Stomach (tissue), 4 donors: ENCODE data around the gene ADD3.

Experiments used
- EP300 ChIP-seq: sonication (generic); formaldehyde crosslinking; IDR thresholded peaks from one replicate; pipeline ENCODE4 v1.6.1; 2017; ENCODE audit warnings: antibody characterized with exemption
- POLR2A ChIP-seq, 4 donors: fragments of 450-650 bp; IDR thresholded peaks; one replicate each; pipeline ENCODE4 v1.6.1; 2016; ENCODE audit warnings: antibody characterized with exemption in 4 of 4, control low read depth in 2 of 4, mild to moderate bottlenecking in 1 of 4, moderate library complexity in 1 of 4
- TF ChIP-seq, protein P1 (sequence below), 7 experiments: fragments of 450-650 bp in 4 of 7; fragments of 200-600 bp in 3 of 7; sonication (generic) in 3 of 7; IDR thresholded peaks; one replicate each; pipeline ENCODE4 v1.5.1; 2016 to 2019; ENCODE audit warnings: antibody characterized with exemption in 7 of 7, control low read depth in 2 of 7, mild to moderate bottlenecking in 1 of 7

DNA sequence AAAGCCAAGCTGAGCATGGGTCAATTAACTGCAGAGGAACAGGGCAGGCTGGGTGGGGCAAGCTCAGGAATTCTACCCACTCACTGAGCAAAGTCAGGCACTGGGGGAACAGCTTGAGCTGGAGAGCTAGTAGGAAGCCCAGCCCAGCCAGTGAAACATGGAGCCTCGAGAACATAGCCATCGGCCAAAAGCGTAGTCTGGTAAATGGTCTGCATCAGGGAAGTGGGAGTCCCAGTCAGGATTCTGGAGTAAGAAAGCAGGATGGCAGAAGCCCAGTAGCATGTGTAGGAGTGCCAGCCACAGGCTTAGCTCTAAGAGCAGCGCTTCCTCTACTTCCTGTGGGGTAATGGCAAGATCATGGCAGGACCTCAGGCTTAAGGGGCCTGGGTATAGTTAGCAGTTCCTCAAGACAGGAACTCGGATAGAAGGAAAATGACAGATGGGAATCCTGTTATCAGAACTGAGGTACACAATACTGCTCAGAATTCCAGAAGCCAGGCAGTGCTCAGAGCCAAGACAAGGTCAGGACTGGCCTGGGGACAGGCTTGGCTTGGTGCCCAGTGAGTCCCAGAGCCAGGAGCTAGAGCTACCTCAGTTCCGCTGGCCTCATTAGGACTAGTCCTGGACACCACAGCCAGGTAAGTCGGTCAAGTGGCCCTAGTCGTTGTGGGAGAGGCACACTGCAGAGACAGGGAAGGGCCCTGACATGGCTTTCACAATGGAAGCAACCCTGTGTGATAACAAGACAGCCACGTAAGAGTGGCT lies 134.3 kb downstream of the ADD3 start:
- TF ChIP-seq POLR2A (IDR thresholded peaks at IDR 0.05) (no peak), EP300 (no peak)
- TF ChIP-seq, protein P1, sequence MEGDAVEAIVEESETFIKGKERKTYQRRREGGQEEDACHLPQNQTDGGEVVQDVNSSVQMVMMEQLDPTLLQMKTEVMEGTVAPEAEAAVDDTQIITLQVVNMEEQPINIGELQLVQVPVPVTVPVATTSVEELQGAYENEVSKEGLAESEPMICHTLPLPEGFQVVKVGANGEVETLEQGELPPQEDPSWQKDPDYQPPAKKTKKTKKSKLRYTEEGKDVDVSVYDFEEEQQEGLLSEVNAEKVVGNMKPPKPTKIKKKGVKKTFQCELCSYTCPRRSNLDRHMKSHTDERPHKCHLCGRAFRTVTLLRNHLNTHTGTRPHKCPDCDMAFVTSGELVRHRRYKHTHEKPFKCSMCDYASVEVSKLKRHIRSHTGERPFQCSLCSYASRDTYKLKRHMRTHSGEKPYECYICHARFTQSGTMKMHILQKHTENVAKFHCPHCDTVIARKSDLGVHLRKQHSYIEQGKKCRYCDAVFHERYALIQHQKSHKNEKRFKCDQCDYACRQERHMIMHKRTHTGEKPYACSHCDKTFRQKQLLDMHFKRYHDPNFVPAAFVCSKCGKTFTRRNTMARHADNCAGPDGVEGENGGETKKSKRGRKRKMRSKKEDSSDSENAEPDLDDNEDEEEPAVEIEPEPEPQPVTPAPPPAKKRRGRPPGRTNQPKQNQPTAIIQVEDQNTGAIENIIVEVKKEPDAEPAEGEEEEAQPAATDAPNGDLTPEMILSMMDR (IDR thresholded peaks at IDR 0.05) = no peak
